HL-60 (cell line): ENCODE data around the gene COL23A1.

Source experiments
- DNase-seq, 2 experiments: peaks; one replicate each; pipeline ENCODE4 v3.0.0-alpha.2; 2010 to 2020; ENCODE audit warnings: low read depth in 1 of 2, low spot score in 1 of 2
- H3K27ac ChIP-seq: fragments of 250-450 bp; sonication (Bioruptor Pico); replicated peaks from 2 replicates; pipeline ENCODE4 v1.5.1; 2020; ENCODE audit warnings: mild to moderate bottlenecking, moderate library complexity
- H3K27me3 ChIP-seq: fragments of 250-450 bp; sonication (Bioruptor Pico); 2 replicates; pipeline ENCODE4 v1.5.1; 2021; ENCODE audit warnings: mild to moderate bottlenecking, moderate library complexity; ENCODE audit not compliant: insufficient read depth, poor library complexity, severe bottlenecking
- H3K4me3 ChIP-seq: replicated peaks from 2 replicates; pipeline ENCODE4 v1.5.1; 2011; ENCODE audit warnings: mild to moderate bottlenecking, control low read depth, low read length; ENCODE audit not compliant: insufficient read depth
- GABPA ChIP-seq: IDR thresholded peaks from 2 replicates; pipeline ENCODE4 v1.6.1; 2012; ENCODE audit warnings: low read depth
- POLR2AphosphoS5 ChIP-seq: IDR thresholded peaks from 2 replicates; pipeline ENCODE4 v1.6.1; 2012; ENCODE audit warnings: low read depth
- REST ChIP-seq: IDR thresholded peaks from 2 replicates; pipeline ENCODE4 v1.6.1; 2012; ENCODE audit warnings: low read depth; ENCODE audit not compliant: insufficient replicate concordance
- SPI1 ChIP-seq: IDR thresholded peaks from 2 replicates; pipeline ENCODE4 v1.6.1; 2012; ENCODE audit warnings: low read depth, mild to moderate bottlenecking, borderline replicate concordance
- TF ChIP-seq, protein P1 (sequence below): IDR thresholded peaks from one replicate; pipeline ENCODE4 v1.5.1; 2011; ENCODE audit warnings: low read length, control low read depth, inconsistent platforms; ENCODE audit not compliant: insufficient read depth

COL23A1 gene

DNA sequence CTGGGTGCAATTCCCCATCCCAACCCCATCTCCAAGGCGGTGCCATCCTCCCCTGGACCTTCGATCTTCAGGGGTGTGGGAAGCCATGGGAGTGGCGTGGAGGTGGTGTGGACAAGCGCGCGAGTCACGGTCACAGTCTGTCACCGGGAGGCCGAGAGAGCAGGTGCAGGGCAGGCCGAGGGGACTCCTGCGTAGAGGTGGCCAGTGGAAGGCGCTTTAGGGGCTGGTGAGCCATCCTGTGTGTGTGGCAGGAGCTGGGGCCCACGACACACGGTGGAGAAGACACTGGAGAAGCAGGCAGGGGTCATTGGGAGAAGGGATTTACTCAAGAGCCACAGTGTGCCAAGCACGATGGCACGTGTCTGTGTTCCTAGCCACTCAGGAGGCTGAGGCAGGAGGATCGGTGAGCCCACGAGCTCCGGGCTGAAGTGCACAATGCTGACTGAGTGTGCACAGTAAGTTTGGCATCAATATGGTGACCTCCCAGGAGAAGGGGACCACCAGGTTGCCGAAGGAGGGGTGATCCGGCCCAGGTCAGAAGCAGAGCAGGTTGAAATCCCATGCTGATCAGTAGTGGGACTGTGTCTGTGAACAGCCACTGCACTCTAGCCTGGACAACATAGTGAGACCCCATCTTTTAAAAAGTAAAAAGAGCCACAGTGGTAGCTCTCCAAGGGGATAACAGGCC lies 212.5 kb downstream of the COL23A1 start:
- Histone ChIP-seq H3K27me3 (no peaks in the 10 kb centered on the region), H3K27ac (0 out of 2 replicates have a peak overlapping the region, but pooled peaks have one; percentile 13), H3K4me3 (no peak overlapping the region)
- no peak for DNase-seq
- TF ChIP-seq POLR2AphosphoS5 (no peak), SPI1 (no peak), REST (no peak)

DNA sequence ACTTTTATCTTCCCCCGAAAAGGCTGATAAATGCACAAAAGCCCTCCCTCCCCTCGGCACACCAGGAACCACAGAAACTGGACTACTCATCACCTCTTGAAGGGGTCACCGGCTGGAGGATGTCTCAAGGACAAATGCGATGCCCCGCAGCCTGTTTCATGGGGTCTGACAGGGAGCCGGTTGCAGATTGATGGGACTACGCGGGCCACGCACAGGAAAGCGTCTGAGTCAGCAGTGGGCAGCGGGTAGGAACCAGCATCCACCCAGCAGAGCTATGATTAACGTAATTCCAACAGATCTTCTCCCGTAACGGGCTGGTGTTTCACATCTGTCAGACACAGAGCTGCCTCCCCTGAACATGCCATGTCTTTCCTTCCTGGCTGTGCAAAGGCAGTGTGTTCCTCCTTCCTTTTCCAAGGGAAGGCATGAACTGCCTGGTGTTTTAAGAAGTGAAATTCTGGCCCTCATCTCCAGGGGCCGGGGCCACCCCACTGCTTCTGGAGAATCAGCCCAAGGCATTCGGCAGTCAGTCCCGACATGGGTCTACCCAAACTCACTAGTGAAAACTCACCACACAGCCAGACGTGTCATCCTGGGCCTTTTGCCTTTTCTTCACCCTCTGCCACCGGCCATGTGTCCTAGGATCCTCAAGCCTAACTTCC lies 213.1 kb downstream of the COL23A1 start:
- DNase-seq: no peak
- no peaks in the 10 kb centered on the region for H3K27me3 ChIP-seq
- TF ChIP-seq SPI1 (no peak), POLR2AphosphoS5 (no peak), REST (no peak)
- H3K27ac ChIP-seq: 0 out of 2 replicates have a peak overlapping the region, but pooled peaks have one; percentile 13
- H3K4me3 ChIP-seq: no peak overlapping the region

DNA sequence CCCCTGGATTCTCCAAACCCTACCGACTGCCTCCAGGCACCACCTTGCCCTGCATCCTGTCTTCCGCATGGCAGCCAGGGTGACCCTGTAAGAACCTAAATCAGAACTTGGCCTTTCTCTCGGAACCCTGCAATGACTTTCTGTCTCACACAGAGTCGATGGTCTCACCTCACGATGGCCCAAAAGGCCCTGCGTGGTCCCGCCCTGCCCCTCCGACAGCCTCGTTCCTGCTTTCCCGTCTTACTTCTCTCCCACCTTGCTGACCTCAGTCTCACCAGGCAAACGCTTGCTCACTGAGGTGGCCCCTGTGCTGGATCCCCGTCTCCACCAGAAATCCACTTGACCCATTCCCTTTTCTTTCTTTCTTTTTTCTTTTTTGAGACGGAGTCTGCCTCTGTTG lies 214.8 kb downstream of the COL23A1 start:
- no peak overlapping the region for H3K27ac ChIP-seq
- DNase-seq: no peak
- no peak for TF ChIP-seq REST
- TF ChIP-seq POLR2AphosphoS5: no peak
- no peak for TF ChIP-seq SPI1
- TF ChIP-seq, protein P1, sequence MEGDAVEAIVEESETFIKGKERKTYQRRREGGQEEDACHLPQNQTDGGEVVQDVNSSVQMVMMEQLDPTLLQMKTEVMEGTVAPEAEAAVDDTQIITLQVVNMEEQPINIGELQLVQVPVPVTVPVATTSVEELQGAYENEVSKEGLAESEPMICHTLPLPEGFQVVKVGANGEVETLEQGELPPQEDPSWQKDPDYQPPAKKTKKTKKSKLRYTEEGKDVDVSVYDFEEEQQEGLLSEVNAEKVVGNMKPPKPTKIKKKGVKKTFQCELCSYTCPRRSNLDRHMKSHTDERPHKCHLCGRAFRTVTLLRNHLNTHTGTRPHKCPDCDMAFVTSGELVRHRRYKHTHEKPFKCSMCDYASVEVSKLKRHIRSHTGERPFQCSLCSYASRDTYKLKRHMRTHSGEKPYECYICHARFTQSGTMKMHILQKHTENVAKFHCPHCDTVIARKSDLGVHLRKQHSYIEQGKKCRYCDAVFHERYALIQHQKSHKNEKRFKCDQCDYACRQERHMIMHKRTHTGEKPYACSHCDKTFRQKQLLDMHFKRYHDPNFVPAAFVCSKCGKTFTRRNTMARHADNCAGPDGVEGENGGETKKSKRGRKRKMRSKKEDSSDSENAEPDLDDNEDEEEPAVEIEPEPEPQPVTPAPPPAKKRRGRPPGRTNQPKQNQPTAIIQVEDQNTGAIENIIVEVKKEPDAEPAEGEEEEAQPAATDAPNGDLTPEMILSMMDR: no peak
- TF ChIP-seq GABPA: no peak
- H3K27me3 ChIP-seq: no peaks in the 10 kb centered on the region
- H3K4me3 ChIP-seq: no peak overlapping the region

DNA sequence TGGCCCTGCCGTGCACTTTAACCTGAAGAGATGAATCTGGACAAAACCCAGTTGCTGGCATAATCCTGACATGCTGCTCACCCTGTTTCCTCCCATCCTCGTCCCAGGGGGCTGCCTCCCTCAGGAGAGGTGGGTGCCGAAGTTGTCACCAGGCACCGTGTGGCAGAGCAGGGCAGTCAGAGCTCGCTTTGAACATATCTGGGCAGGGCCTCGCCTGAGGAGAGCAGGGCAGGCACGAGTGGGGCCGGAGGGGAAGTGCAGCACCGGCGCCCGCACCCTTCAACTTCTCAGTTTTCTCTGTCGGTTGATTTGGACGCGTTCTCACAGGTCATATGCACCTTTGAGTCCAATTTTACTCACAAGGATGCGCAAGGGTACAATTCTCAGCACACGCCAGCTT lies 216.5 kb downstream of the COL23A1 start:
- H3K27ac ChIP-seq: no peak overlapping the region
- H3K4me3 ChIP-seq: no peak overlapping the region
- TF ChIP-seq REST: no peak
- peak; percentile 57 for TF ChIP-seq SPI1
- TF ChIP-seq GABPA: no peak
- DNase-seq: peak in 1 of 2 experiments; percentile 43
- no peaks in the 10 kb centered on the region for H3K27me3 ChIP-seq
